NCI-H82 treated with DMSO at 0.1 percent for 48 hours (cell line): ENCODE data around the gene SLC16A6.
"Not testable (repeated sequence)": the region's sequence is repeated elsewhere in the genome, so short reads cannot be mapped to it uniquely, and the experiment has no call there.

Experiments used
- DNase-seq: peaks from one replicate; lab custom pipeline; 2025; ENCODE audit not compliant: unreplicated experiment; lab: John Stamatoyannopoulos, UW

The SLC16A6 gene

DNA sequence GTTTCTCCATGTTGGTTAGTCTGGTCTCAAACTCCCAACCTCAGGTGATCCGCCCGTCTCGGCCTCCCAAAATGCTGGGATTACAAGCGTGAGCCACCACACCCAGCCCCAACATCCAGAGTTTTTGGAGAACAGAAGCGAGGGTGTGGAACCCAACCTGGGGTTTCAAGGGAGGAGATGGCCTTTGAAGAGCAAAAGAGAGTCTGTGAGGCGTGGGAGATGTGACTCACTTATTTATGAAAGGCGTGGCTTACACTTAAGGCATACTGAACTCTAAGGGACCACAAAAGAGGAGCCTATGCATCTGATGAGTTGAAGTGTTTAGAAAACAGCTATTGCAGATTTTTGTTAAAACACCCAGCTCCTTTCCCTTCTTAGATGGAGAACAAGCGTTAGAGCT is 19.2 kb upstream of the SLC16A6 start:
- no peak for DNase-seq

DNA sequence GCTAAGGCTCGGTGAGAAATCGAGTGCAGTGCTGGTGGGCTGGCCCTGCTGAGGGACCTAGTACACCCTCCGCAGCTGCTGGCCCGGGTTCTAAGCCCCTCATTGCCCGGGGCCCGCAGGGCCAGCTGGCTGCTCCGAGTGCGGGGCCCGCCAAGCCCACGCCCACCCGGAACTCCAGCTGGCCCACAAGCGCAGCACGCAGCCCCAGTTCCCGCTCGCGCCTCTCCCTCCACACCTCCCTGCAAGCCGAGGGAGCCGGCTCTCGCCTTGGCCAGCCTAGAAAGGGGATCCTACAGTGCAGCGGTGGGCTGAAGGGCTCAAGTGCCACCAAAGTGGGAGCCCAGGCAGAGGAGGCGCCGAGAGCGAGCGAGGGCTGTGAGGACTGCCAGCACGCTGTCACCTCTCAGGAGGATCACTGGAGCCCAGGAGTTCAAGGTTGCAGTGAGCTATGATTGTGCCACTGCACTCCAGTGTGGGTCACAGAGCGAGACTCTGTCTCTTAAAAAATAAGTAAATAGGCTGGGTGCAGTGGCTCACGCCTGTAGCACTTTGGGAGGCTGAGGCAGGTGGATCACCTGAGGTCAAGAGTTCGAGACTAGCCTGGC is 18.2 kb upstream of the SLC16A6 start:
- not testable (repeated sequence) for DNase-seq

DNA sequence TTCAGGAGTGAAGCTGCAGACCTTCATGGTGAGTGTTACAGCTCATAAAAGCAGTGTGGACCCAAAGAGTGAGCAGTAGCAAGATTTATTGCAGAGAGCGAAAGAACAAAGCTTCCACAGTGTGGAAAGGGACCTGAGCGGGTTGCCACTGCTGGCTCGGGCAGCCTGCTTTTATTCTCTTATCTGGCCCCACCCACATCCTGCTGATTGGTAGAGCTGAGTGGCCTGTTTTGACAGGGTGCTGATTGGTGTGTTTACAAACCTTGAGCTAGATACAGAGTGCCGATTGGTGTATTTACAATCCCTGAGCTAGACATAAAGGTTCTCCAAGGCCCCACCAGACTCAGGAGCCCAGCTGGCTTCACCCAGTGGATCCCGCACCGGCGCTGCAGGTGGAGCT is 17.6 kb upstream of the SLC16A6 start:
- not testable (repeated sequence) for DNase-seq

DNA sequence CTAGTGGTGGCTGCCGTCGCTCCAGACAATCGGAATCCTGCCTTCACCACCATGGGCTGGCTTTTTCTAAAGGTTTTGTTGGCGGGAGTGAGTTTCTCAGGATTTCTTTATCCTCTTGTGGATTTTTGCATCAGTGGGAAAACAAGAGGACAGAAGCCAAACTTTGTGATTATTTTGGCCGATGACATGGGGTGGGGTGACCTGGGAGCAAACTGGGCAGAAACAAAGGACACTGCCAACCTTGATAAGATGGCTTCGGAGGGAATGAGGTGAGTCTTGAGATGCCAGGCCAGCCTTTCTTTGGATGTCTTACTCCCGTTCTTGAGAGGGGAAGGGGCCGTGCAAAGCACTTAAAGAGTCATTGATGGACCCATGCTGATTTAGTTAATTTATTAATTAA is 16.5 kb upstream of the SLC16A6 start:
- no peak for DNase-seq

DNA sequence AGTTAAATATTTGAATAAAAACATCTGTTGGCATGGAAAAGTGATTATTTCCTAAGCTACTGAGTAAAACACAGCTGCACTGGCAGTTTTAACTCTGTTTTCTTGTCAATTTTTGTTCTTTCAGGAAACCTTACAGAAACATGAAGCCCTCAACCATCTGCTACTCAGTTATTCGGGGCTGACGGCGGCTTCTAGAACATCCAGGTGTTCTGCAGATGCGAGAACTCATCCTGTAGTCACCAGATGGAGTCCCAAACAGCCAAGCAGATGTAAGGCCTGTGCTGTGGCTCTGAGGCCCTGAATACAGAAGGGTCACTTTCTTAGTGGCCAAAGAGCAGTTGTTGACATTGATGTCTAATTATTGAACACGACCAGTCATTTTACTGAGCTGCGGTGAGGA is 15.9 kb upstream of the SLC16A6 start:
- DNase-seq = no peak

DNA sequence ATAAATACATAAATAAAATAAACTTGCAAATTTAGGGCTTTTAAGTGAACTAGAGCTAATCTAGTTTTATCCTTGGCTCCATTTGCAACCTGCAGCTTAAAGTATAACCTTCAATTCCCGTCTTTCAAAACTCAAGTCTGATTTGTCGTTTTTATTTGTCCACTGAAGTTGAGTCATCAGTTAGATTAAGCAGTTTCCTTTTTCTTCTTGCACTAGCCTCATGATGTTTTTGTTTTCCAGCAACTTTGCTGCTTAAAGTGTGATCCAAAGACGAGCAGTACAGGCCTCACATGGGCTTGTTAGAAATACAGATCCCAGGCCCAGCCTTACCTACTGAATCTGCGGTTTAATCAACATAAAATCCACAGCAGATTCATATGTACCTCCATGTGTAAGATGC is 14.2 kb upstream of the SLC16A6 start:
- DNase-seq = no peak

DNA sequence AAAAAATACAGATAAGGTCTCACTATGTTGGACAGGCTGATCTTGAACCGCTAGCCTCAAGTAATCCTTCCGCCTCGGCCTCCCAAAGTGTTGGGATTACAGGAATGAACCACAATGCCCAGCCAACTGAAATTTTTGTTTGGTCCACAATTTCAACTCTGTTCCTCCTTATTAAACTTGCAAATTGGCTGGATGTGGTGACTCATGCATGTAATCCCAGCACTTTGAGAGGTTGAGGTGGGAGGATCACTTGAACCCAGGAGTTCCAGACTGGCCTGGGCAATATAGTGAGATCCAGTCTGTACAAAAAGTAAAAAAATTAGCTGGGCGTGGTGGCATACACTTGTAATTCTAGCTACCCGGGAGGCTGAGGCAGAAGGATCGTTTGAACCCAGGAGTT is 13.8 kb upstream of the SLC16A6 start:
- DNase-seq = no peak

DNA sequence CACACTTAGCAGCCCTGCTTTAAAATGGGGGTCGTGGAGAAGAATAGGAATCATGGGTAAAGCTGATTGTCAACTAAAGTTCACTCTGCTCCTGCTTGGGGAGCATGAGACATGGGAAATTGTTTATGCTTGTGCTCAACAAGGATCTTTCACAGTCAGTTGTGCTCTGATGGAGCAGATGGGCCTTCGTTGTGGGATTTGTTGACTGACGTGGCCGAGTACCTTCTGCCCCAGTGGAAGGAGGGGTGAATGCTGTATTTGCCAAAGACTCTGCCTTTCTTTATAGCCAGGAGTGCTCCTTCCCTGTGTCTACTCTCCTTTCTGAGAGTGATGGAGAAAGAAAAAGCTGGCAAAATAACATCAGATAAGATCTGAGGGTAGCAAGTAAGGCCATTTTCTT is 11.7 kb upstream of the SLC16A6 start:
- no peak for DNase-seq

DNA sequence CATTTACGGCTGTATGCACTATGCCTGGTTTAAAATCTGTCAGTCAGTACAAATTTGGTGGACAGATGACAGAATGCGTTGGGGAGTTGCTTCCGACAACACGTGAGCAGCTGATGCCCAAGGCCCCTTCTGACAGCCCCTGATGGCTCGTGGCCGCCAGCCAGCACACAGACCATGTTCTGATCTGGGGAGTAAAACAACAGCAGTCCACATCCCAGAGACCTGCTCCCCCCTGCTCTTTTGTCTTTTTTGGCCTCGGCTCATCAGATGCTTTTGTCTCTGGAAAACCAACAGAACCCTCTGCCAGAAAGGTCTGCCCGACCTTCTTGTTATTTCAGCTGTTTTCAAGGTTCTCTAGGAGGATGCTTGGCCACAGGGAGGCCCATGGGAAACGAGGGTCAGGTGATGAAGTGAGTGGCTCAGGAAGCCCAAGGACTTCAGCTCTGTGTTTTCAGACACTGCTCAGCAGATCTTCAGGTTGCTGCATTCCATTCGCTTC is 11.2 kb upstream of the SLC16A6 start:
- no peak for DNase-seq

DNA sequence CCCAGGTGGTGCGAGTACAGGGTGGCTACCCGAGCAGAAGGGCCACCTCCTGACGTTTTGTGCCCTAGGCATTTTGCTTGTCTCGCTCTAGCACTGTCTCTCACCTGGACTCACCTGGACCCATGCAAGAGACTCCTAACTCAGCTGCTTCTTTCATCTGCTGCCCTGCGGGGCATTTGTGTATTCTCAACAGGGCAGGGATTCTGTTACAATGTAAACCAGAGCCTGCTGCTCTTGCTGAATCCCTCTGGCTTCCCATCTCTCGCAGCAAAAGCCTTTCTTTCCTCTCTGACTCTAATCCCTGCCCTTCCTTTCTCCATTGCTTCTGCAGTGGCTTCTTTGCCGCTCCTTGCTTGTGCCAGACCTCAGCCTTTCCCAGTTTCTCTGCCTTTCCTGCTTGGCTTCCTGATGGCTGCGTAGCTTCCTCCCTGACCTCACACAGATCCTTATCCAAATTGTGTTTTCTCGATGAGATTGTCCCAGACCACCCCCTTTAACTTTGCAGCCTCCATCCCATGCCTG is 10.6 kb upstream of the SLC16A6 start:
- no peak for DNase-seq

DNA sequence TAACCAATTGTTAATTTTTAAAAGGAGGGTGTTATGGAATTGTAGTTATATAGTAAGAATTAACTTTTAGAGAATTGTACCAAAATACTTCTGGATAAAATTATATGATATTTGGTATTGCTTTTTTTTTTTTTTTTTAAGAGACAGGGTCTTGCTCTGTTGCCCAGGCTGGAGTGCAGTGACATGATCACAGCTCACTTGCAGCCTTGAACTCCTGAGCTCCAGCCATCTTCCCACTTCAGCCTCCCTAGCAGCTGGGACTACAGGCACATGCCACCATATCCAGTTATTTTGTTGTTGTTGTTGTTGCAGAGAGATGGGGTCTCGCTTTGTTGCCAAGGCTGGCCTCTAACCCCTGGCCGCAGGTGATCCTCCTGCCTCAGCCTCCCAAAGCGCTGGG is 8.9 kb upstream of the SLC16A6 start:
- DNase-seq = no peak

DNA sequence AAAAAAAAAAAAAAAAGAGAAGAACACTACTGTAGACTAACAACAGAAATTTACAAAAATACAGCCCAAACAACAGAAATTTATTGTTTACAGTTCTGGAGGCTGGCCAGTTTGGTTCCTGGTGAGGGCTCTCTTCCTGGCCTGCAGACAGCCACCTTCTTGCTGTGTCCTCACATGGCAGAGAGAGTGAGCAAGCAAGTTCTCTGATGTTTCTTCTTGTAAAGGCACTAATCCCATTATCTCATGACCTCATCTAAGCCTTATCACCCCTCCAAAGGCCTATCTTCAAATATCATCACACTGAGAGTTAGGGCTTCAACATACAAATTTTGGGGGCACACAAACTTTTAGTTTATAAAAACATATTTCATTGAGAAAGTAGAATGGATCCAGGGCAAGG is 7.7 kb upstream of the SLC16A6 start:
- DNase-seq = no peak

DNA sequence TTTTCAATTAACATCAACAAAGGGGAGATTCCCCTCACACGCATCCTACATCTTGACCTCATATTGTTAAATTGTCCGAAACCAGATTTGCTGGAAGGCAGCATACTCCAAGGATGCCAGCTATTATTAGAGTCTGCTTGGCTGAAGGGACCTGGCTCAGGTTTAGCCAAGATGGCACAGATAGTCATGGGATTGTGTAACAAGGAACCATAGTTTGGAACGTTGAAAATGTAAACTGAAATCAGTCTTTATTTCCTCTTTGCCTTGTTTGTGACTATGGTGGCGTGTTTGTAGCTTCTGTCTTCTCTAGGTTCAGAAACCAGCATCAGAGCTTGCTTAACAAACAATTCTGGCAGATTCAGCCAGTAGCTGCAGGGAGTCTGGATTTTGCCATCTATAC is 6.3 kb upstream of the SLC16A6 start:
- no peak for DNase-seq

DNA sequence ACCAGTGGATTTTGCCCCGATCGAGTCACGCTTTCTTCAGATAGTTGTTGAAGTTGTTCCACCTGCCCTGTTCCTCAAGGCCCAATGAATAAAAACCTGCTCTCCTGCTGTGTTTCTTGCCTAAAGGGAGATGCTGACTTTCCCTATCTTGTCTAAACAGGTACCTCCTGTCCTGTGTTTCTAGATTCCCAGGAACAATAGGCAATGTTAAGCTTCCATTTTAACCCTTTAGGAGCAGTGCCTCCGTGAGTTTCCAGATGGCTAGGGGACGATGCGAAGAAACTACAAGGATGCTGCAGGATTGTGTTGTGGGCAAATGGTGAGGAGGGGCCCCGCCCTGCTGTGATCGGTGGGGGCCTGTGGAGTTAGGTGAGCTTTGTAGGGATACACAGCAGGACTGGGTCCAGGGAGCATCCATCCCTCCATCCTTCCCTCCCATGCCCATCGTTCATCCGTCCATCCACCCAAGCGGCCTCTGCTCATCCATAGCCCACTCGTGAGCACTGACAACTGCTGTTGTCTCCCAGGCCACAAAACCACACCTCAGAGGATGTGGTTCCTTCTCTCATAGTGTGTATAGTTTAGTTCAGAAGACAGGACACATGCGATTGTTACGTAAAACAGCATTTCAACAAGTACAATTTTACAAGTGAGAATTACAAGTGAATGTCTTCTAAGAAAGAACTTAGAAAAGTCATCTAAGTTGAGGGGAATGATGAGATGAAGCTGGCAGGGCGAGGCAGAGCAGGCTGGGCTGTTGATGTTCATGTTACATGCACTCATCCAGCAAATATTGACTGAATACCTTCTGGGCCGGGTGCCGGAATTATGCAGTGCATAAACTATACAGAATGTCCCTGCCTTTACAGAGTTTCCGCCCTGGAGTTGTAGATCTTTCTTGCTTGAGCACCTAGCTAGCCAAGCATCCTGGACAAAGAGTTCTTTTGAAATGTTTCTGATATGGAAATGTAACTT is 5.6 kb upstream of the SLC16A6 start:
- no peak for DNase-seq

DNA sequence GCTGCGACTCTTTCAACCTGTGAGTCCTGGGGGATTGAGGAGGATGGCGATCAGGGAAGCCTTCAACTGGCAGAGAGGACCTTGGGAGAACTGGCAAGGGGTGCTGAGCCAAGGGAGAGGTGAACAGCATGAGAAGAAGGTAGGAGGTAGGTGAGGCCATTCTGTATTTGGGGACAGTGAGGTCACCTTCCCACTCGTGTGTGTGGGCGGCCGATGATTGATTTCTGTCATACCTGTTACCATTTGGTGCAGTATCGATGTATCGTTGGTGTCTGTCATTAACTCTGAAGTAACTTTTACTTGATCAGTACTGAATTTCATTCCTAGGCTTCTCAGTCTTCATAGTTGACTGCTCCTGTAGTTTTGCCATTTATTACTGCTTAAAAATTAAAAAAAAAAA is 4.2 kb upstream of the SLC16A6 start:
- no peak for DNase-seq

DNA sequence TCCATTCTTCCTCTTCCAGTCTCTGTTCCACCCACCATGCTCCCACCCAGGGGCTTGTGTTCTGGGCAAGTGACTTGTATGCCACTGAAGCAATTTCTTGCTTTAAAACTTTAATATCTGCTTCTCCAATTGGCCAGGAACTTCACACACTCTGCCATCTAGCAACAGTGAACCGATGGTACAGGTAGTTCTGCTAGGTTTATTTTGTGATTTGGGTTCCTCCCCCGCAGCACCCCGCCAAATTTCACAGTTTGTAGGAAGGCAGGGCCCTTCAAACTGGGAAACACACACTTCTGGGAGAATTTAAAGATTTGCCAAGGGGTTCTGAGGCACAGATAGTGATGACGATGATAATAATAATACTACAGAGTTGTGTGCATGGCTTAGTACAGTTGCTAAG is 3.7 kb upstream of the SLC16A6 start:
- no peak for DNase-seq

DNA sequence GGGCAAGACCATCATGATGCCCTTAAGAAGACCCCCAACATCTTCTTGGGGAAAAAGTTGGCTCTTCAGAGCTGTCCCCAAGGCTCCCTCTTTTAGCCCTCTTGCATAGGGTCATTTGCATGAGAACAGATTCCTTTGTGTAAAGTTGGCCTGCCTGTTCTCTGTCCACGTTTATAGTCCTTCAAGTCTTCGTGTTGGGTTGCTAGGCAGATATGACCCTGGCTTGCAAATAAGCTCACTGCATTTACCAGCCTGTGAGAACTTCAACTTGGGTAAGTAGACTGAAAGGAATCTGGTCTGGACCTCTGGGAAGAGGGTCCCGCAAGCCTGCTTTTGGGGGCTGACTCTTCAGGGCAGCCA is 3.2 kb upstream of the SLC16A6 start:
- DNase-seq = no peak

DNA sequence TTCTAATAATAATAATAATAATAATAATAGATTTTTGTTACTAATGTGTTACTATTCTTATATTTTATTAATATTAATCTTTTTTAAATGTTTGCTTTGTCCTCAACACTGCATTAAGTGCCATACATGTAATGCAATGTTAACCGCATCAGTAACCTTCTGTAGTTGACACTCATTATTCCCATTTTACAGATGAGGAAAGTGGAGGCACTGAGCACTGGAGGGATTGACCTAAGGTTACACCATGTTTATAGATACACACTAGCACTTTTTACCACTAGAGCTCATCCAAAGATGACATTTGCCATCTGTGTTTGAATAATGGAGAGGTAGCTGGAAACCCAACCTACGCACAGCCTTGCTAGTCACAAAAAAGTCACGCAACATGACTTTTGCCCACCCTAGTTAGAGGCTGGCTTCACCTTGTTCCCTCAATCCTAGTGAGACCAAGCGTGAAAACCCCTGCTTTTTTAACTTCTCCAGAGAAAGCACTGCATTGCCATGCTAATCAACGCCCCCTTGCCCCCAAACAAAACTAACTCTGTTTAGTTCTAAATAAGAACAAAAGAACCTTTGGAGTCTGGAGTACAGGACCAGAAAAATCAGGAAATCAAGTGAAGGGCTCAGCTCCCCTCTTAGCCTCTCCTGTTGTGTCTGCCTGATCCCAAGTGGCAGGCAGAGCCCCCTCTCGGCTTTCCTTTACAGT is 2.7 kb upstream of the SLC16A6 start:
- DNase-seq = no peak

DNA sequence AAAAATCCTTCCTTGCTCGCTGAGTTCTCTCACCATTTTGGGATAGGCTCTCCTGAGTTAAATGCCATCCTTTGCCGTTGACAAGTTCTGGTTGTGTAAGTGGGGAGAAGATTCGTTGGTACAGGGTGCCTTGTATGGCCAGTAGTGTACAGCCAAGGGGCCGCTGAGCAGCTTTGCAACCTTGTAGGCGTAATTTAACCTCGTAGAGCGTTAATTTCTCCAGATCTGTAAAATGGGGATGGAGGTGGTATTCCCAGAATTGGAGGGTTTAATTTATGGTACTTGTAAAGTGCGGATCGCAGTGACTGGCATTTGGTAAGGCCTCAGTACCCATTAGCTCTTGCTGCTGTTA is 1.7 kb upstream of the SLC16A6 start:
- DNase-seq = no peak

DNA sequence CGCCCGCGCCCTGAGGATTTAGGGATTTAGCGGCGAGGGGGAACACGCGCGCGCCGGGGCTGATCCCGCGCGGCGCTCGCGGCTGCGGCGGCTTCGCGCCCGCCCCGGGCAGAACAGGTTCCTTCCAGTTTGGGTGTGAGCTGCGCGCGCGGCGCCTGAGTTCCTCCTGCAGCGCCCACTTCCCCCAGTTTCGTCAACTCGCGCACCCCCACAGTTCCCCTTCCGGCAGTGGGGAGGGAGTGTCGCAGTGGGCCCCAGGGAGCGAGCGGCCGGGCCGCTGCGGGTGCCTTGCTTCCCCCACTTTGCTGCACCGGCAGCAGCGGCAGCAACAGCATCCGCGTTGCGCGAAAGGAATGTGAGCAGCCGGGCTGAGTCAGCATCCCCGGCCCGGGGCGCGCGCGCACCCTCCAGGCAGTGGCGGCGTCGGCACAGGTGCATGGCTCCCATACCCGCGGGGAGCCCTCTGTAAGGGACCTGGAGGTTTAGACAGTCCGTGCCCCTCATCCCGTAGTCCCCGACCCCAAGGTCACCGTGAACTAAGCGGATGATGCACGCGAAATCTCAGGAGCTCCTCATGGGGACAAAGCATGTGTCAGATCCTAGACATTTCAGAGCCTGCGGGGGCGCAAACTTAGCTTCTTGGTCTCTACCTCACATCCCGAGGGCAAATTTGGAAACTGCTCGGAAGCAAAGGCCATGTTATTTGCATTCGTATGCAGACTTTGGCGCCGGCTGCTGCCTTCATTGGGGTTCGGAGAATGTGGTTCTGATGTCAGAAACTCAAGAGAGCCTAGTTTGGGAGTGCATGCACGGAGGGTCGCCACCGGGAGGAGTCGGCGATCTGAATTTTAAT is 1.1 kb upstream of the SLC16A6 start:
- DNase-seq = no peak
